IPS-18a (cell line): Measurements from ENCODE around the gene PRICKLE1.

Experiments used
- H3K27ac ChIP-seq: one replicate; pipeline ENCODE4 v1.5.1; 2013; ENCODE audit warnings: low read length
- H3K27me3 ChIP-seq: one replicate; pipeline ENCODE4 v1.6.1; 2013; ENCODE audit warnings: mild to moderate bottlenecking, low read length; ENCODE audit not compliant: control insufficient read depth, insufficient read depth
- H3K36me3 ChIP-seq: one replicate; pipeline ENCODE4 v1.6.1; 2013; ENCODE audit warnings: low read depth, low read length; ENCODE audit not compliant: control insufficient read depth
- H3K4me1 ChIP-seq: one replicate; pipeline ENCODE4 v1.6.1; 2013; ENCODE audit warnings: low read depth, low read length; ENCODE audit not compliant: control insufficient read depth
- H3K4me3 ChIP-seq: one replicate; pipeline ENCODE4 v1.5.1; 2013; ENCODE audit warnings: low read length
- H3K9ac ChIP-seq: one replicate; pipeline ENCODE4 v1.6.1; 2013; ENCODE audit warnings: mild to moderate bottlenecking, low read length, moderate library complexity
- H3K9me3 ChIP-seq: one replicate; pipeline ENCODE4 v1.6.1; 2013; ENCODE audit warnings: low read depth, low read length; ENCODE audit not compliant: control insufficient read depth

Gene PRICKLE1

GRCh38 chr12:42571327-42572009 lies 18.1 kb downstream of the PRICKLE1 start:
- peaks cover 17% of the 10 kb centered on the region for H3K4me1 ChIP-seq
- no peak overlapping the region for H3K9ac ChIP-seq
- no peaks in the 10 kb centered on the region for H3K36me3 ChIP-seq
- H3K27me3 ChIP-seq: no peaks in the 10 kb centered on the region
- H3K27ac ChIP-seq: no peak overlapping the region
- H3K4me3 ChIP-seq: no peak overlapping the region
- no peaks in the 10 kb centered on the region for H3K9me3 ChIP-seq

- Histone ChIP-seq H3K36me3 (no peaks in the 10 kb centered on the region), H3K4me3 (no peak overlapping the region), H3K9ac (no peak overlapping the region), H3K27me3 (peaks cover 4% of the 10 kb centered on the region), H3K27ac (no peak overlapping the region), H3K9me3 (no peaks in the 10 kb centered on the region), H3K4me1 (peaks cover 20% of the 10 kb centered on the region)
Measured at GRCh38 chr12:42570076-42570475, 19.5 kb downstream of the PRICKLE1 start.

- Histone ChIP-seq H3K36me3 (no peaks in the 10 kb centered on the region), H3K27me3 (peaks cover 4% of the 10 kb centered on the region), H3K4me1 (peaks cover 20% of the 10 kb centered on the region), H3K27ac (no peak overlapping the region), H3K4me3 (no peak overlapping the region), H3K9me3 (no peaks in the 10 kb centered on the region), H3K9ac (no peak overlapping the region)
Measured at GRCh38 chr12:42568952-42569915, 20.3 kb downstream of the PRICKLE1 start.

GRCh38 chr12:42565633-42566032 lies 23.9 kb downstream of the PRICKLE1 start:
- Histone ChIP-seq H3K27ac (no peak overlapping the region), H3K27me3 (peaks cover 4% of the 10 kb centered on the region), H3K9ac (no peak overlapping the region), H3K36me3 (no peaks in the 10 kb centered on the region), H3K4me1 (peaks cover 17% of the 10 kb centered on the region), H3K4me3 (no peak overlapping the region), H3K9me3 (no peaks in the 10 kb centered on the region)

- Histone ChIP-seq H3K4me1 (peaks cover 14% of the 10 kb centered on the region), H3K36me3 (no peaks in the 10 kb centered on the region), H3K4me3 (no peak overlapping the region), H3K9me3 (no peaks in the 10 kb centered on the region), H3K27ac (no peak overlapping the region), H3K27me3 (peaks cover 4% of the 10 kb centered on the region), H3K9ac (no peak overlapping the region)
Measured at GRCh38 chr12:42564996-42565395, 24.6 kb downstream of the PRICKLE1 start.

- H3K9me3 ChIP-seq: no peaks in the 10 kb centered on the region
- H3K36me3 ChIP-seq: no peaks in the 10 kb centered on the region
- no peak overlapping the region for H3K9ac ChIP-seq
- peaks cover 4% of the 10 kb centered on the region for H3K27me3 ChIP-seq
- no peak overlapping the region for H3K27ac ChIP-seq
- H3K4me3 ChIP-seq: no peak overlapping the region
- peaks cover 10% of the 10 kb centered on the region for H3K4me1 ChIP-seq
Measured at GRCh38 chr12:42564556-42564955, 25.0 kb downstream of the PRICKLE1 start.

GRCh38 chr12:42560977-42561376 lies 28.6 kb downstream of the PRICKLE1 start:
- Histone ChIP-seq H3K27me3 (peaks cover 14% of the 10 kb centered on the region), H3K4me3 (no peak overlapping the region), H3K4me1 (peaks cover 8% of the 10 kb centered on the region), H3K27ac (no peak overlapping the region), H3K36me3 (no peaks in the 10 kb centered on the region), H3K9me3 (no peaks in the 10 kb centered on the region), H3K9ac (no peak overlapping the region)

GRCh38 chr12:42557586-42558172 lies 31.9 kb downstream of the PRICKLE1 start:
- Histone ChIP-seq H3K27ac (no peak overlapping the region), H3K36me3 (no peaks in the 10 kb centered on the region), H3K4me1 (no peaks in the 10 kb centered on the region)

GRCh38 chr12:42556917-42557316 lies 32.6 kb downstream of the PRICKLE1 start:
- Histone ChIP-seq H3K27me3 (peaks cover 54% of the 10 kb centered on the region), H3K4me1 (peaks cover 4% of the 10 kb centered on the region), H3K36me3 (no peaks in the 10 kb centered on the region), H3K4me3 (no peak overlapping the region), H3K27ac (no peak overlapping the region), H3K9me3 (no peaks in the 10 kb centered on the region), H3K9ac (no peak overlapping the region)

More at GRCh38 chr12:42557586-42558172, 31.9 kb downstream of the PRICKLE1 start:
- no peaks in the 10 kb centered on the region for H3K9me3 ChIP-seq
- H3K9ac ChIP-seq: no peak overlapping the region
- H3K27me3 ChIP-seq: peaks cover 46% of the 10 kb centered on the region
- no peak overlapping the region for H3K4me3 ChIP-seq

- no peaks in the 10 kb centered on the region for H3K9me3 ChIP-seq
- H3K27me3 ChIP-seq: peaks cover 81% of the 10 kb centered on the region
- peaks cover 4% of the 10 kb centered on the region for H3K4me1 ChIP-seq
- H3K9ac ChIP-seq: no peak overlapping the region
- no peaks in the 10 kb centered on the region for H3K36me3 ChIP-seq
- no peak overlapping the region for H3K27ac ChIP-seq
- peak overlapping the region; percentile 25 for H3K4me3 ChIP-seq
Measured at GRCh38 chr12:42552822-42553221, 36.7 kb downstream of the PRICKLE1 start.

- Histone ChIP-seq H3K36me3 (no peaks in the 10 kb centered on the region), H3K9me3 (no peaks in the 10 kb centered on the region), H3K4me3 (no peak overlapping the region), H3K4me1 (peaks cover 8% of the 10 kb centered on the region), H3K9ac (no peak overlapping the region), H3K27ac (no peak overlapping the region), H3K27me3 (peaks cover 67% of the 10 kb centered on the region)
Measured at GRCh38 chr12:42550800-42551199, 38.7 kb downstream of the PRICKLE1 start.
